Glutamatergic neuron (in vitro differentiated cells): Measurements from ENCODE around the gene PBX3. TPM values are rescaled to one million over a fixed set of nuclear protein-coding genes. Genes with fewer than 3 reads are reported as not detected.

Source experiments
- DNase-seq: peaks from one replicate; pipeline ENCODE4 v3.0.0; 2022
- H3K27ac Mint-ChIP-seq: one replicate; pipeline ENCODE4 v1.8.0; 2020; ENCODE audit warnings: mild to moderate bottlenecking, mixed read lengths, inconsistent platforms; ENCODE audit not compliant: unreplicated experiment
- H3K27me3 Mint-ChIP-seq: one replicate; pipeline ENCODE4 v1.8.0; 2020; ENCODE audit warnings: mild to moderate bottlenecking, moderate library complexity, mixed read lengths, inconsistent platforms; ENCODE audit not compliant: unreplicated experiment
- H3K36me3 Mint-ChIP-seq: one replicate; pipeline ENCODE4 v1.8.0; 2020; ENCODE audit warnings: mild to moderate bottlenecking, mixed read lengths, inconsistent platforms; ENCODE audit not compliant: unreplicated experiment
- H3K4me1 Mint-ChIP-seq: one replicate; pipeline ENCODE4 v1.8.0; 2020; ENCODE audit warnings: mild to moderate bottlenecking, low read depth, mixed read lengths, inconsistent platforms; ENCODE audit not compliant: unreplicated experiment
- H3K4me3 Mint-ChIP-seq: one replicate; pipeline ENCODE4 v1.8.0; 2020; ENCODE audit warnings: mild to moderate bottlenecking, mixed read lengths, inconsistent platforms; ENCODE audit not compliant: unreplicated experiment
- H3K9me3 Mint-ChIP-seq: one replicate; pipeline ENCODE4 v1.8.0; 2020; ENCODE audit warnings: mild to moderate bottlenecking, moderate library complexity, mixed read lengths, inconsistent platforms; ENCODE audit not compliant: unreplicated experiment
- CTCF ChIP-seq: fragments of 200-600 bp; sonication (generic); IDR thresholded peaks from one replicate; pipeline ENCODE4 v1.5.0; 2021; ENCODE audit not compliant: partially characterized antibody, unreplicated experiment
- total RNA-seq: library from RNA; stranded (reverse); fragmentation: NEBNext Ultra II Directional; extraction: Animal tissue kit (Norgen Biotek cat#: 25700); gene quantifications from one replicate; pipeline ENCODE4 v1.2.1, GENCODE V29; 2021; ENCODE audit not compliant: unreplicated experiment

Gene PBX3
- total RNA-seq, 1 donor from 2014 or later, result 51.2 TPM

- no peak for DNase-seq
- Mint-ChIP-seq H3K27ac (no peak overlapping the region), H3K4me3 (no peak overlapping the region), H3K27me3 (peaks cover 9% of the 10 kb centered on the region), H3K36me3 (peaks cover 6% of the 10 kb centered on the region), H3K4me1 (peaks cover 10% of the 10 kb centered on the region), H3K9me3 (no peaks in the 10 kb centered on the region)
- no peak for TF ChIP-seq CTCF
Measured at GRCh38 chr9:125969462-125969861, 222.3 kb downstream of the PBX3 start.

GRCh38 chr9:125969868-125970267 is 222.7 kb downstream of the PBX3 start:
- H3K9me3 Mint-ChIP-seq, result no peaks in the 10 kb centered on the region
- peaks cover 9% of the 10 kb centered on the region for H3K36me3 Mint-ChIP-seq
- peaks cover 9% of the 10 kb centered on the region for H3K27me3 Mint-ChIP-seq
- no peak for DNase-seq
- no peak overlapping the region for H3K4me3 Mint-ChIP-seq
- H3K27ac Mint-ChIP-seq, result no peak overlapping the region
- no peak for TF ChIP-seq CTCF
- peaks cover 10% of the 10 kb centered on the region for H3K4me1 Mint-ChIP-seq

- no peak for DNase-seq
- Mint-ChIP-seq H3K9me3 (no peaks in the 10 kb centered on the region), H3K27ac (no peak overlapping the region), H3K4me1 (peaks cover 10% of the 10 kb centered on the region), H3K4me3 (no peak overlapping the region), H3K36me3 (peaks cover 9% of the 10 kb centered on the region), H3K27me3 (peaks cover 9% of the 10 kb centered on the region)
- TF ChIP-seq CTCF, result no peak
Measured at GRCh38 chr9:125970340-125970739, 223.2 kb downstream of the PBX3 start.

GRCh38 chr9:125971050-125971449 is 223.9 kb downstream of the PBX3 start:
- Mint-ChIP-seq H3K4me1 (peaks cover 10% of the 10 kb centered on the region), H3K27ac (no peak overlapping the region), H3K36me3 (peaks cover 11% of the 10 kb centered on the region), H3K4me3 (no peak overlapping the region), H3K27me3 (peaks cover 9% of the 10 kb centered on the region), H3K9me3 (no peaks in the 10 kb centered on the region)
- no peak for DNase-seq
- no peak for TF ChIP-seq CTCF

GRCh38 chr9:125972012-125972729 is 225.0 kb downstream of the PBX3 start:
- H3K9me3 Mint-ChIP-seq, result no peaks in the 10 kb centered on the region
- H3K27me3 Mint-ChIP-seq, result peaks cover 4% of the 10 kb centered on the region
- H3K27ac Mint-ChIP-seq, result no peak overlapping the region
- no peak for TF ChIP-seq CTCF
- H3K4me3 Mint-ChIP-seq, result no peak overlapping the region
- H3K36me3 Mint-ChIP-seq, result peaks cover 15% of the 10 kb centered on the region
- DNase-seq, result no peak
- H3K4me1 Mint-ChIP-seq, result peaks cover 2% of the 10 kb centered on the region
